Suprapubic skin (tissue), 4 donors: ENCODE results near the gene SPOP.

Source experiments
- POLR2A ChIP-seq, 2 donors: fragments of 450-650 bp; IDR thresholded peaks; one replicate each; pipeline ENCODE4 v1.6.1; 2017; ENCODE audit warnings: antibody characterized with exemption in 2 of 2, mild to moderate bottlenecking in 2 of 2, moderate library complexity in 2 of 2
- POLR2AphosphoS5 ChIP-seq, 3 donors: sonication (generic); formaldehyde crosslinking; IDR thresholded peaks; one replicate each; pipeline ENCODE4 v1.6.1; 2017; ENCODE audit warnings: antibody characterized with exemption in 3 of 3
- TF ChIP-seq, protein P1 (sequence below), 2 donors: fragments of 200-600 bp in 1 of 2; fragments of 450-650 bp in 1 of 2; sonication (generic) in 1 of 2; IDR thresholded peaks; one replicate each; pipeline ENCODE4 v1.5.1; 2016 to 2019; ENCODE audit warnings: antibody characterized with exemption in 2 of 2, mild to moderate bottlenecking in 1 of 2, moderate library complexity in 1 of 2

DNA sequence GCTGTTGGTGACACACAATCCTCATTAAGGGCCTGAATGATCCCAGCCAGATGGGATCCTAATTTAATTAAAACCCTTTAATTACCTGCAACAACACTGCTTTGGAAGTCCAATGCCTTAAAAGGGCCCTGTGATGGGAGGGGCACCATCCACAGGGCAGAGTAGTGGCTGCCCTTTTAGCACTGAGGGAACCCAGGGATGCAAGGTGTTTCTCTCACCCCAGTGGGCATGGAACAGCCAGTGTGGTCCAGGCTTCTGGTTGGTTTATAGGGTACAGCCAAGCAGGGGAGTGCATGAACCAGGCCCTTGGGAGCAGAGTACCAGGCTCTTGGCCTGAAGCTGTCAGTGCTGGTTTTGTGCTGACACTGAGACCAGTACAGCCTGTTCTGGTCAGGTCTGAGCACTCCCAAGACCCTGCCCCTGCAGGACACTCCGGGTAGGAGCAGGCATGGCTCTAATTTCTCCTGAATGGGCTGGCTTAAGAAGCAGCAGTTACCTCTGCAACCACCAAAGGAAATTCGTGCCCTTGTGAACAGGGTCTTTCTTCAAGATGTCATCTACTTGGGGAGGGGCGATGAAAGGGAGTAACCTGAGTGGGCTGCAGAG, 92.4 kb downstream of the SPOP start:
- TF ChIP-seq, protein P1, sequence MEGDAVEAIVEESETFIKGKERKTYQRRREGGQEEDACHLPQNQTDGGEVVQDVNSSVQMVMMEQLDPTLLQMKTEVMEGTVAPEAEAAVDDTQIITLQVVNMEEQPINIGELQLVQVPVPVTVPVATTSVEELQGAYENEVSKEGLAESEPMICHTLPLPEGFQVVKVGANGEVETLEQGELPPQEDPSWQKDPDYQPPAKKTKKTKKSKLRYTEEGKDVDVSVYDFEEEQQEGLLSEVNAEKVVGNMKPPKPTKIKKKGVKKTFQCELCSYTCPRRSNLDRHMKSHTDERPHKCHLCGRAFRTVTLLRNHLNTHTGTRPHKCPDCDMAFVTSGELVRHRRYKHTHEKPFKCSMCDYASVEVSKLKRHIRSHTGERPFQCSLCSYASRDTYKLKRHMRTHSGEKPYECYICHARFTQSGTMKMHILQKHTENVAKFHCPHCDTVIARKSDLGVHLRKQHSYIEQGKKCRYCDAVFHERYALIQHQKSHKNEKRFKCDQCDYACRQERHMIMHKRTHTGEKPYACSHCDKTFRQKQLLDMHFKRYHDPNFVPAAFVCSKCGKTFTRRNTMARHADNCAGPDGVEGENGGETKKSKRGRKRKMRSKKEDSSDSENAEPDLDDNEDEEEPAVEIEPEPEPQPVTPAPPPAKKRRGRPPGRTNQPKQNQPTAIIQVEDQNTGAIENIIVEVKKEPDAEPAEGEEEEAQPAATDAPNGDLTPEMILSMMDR (IDR thresholded peaks at IDR 0.05) = peak in 1 of 2 donors; percentile 6
- no peak for TF ChIP-seq POLR2AphosphoS5 (IDR thresholded peaks at IDR 0.05)
- TF ChIP-seq POLR2A (IDR thresholded peaks at IDR 0.05) = no peak
